WI38 (cell line): ENCODE data around the gene PARD3B.

ENCODE experiments used
- H3K4me3 ChIP-seq: 2 replicates; pipeline ENCODE4 v1.5.1; 2011; ENCODE audit warnings: low read depth, mild to moderate bottlenecking, control low read depth, low read length
- TF ChIP-seq, protein P1 (sequence below): IDR thresholded peaks from 2 replicates; pipeline ENCODE4 v1.5.1; 2012; ENCODE audit warnings: low read depth, mild to moderate bottlenecking, control low read depth, low read length

PARD3B gene

DNA sequence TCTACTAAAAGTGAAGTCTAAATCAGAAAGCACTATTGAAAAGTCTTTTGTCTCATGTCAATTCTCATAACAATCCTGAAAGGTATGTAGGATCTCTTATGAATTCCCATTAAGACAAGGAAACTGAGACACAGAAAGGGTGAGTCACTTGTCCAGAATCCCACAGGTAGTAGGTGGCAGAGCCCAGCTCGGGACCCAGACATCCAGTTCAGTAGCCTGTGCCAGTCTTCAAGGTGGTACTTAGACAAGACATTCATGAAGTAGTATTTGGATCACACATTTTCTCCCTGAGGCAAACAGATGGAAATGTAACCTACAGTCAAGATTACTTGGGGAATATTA lies 14.8 kb upstream of the PARD3B start:
- no peak overlapping the region for H3K4me3 ChIP-seq
- TF ChIP-seq, protein P1, sequence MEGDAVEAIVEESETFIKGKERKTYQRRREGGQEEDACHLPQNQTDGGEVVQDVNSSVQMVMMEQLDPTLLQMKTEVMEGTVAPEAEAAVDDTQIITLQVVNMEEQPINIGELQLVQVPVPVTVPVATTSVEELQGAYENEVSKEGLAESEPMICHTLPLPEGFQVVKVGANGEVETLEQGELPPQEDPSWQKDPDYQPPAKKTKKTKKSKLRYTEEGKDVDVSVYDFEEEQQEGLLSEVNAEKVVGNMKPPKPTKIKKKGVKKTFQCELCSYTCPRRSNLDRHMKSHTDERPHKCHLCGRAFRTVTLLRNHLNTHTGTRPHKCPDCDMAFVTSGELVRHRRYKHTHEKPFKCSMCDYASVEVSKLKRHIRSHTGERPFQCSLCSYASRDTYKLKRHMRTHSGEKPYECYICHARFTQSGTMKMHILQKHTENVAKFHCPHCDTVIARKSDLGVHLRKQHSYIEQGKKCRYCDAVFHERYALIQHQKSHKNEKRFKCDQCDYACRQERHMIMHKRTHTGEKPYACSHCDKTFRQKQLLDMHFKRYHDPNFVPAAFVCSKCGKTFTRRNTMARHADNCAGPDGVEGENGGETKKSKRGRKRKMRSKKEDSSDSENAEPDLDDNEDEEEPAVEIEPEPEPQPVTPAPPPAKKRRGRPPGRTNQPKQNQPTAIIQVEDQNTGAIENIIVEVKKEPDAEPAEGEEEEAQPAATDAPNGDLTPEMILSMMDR: no peak

GRCh38 chr2:204533629-204534370 lies 11.5 kb upstream of the PARD3B start:
- TF ChIP-seq, protein P1: no peak
- H3K4me3 ChIP-seq: no peak overlapping the region

DNA sequence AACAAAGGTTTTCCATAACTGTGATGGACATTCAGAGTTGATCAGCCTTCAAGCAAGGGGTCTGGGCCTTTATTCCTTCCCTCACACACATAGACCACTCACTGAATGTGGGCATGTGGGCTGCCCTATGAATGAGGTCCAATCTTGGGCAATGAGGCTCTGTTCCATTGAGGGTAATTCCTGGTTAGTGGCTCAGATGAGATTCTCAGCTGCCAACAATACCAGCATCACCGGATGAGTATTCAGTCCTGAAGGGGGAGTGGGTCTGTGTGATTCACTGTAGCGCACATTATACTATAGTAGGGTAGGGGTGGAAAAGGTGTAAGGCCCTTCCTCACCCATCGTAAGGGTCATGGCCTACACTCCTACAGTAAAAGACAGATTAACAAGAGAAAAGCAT lies 9.9 kb upstream of the PARD3B start:
- H3K4me3 ChIP-seq: no peak overlapping the region
- TF ChIP-seq, protein P1: no peak

- no peak overlapping the region for H3K4me3 ChIP-seq
- TF ChIP-seq, protein P1: no peak
These were observed 9.5 kb upstream of the PARD3B start for GRCh38 chr2:204535764-204536163.

GRCh38 chr2:204538182-204539018 lies 6.9 kb upstream of the PARD3B start:
- TF ChIP-seq, protein P1: no peak
- H3K4me3 ChIP-seq: peak overlapping the region; percentile 41

- peak overlapping the region; percentile 41 for H3K4me3 ChIP-seq
- TF ChIP-seq, protein P1: no peak
These were observed 6.3 kb upstream of the PARD3B start for GRCh38 chr2:204539019-204539385.

- TF ChIP-seq, protein P1: no peak
- no peak overlapping the region for H3K4me3 ChIP-seq
These were observed 3.6 kb upstream of the PARD3B start for GRCh38 chr2:204541637-204542036.
